Embryonic facial prominence (tissue), 1 donor: ENCODE data around the gene PAQR8.

Experiments
- DNase-seq: peaks from one replicate; pipeline ENCODE4 v3.0.0-alpha.2; 2016; ENCODE audit errors: extremely low spot score

The PAQR8 gene

GRCh38 chr6:52361945-52362442 lies at the start of gene PAQR8:
PAQR8 (plus strand) TSS chr6:52362151; CDS start chr6:52403214, 41,063 bp downstream.
- peak; percentile 39 for DNase-seq

- no peak for DNase-seq
These were observed 49.5 kb upstream of the PAQR8 start for GRCh38 chr6:52312461-52312860.

- DNase-seq, result no peak
These were observed 47.2 kb upstream of the PAQR8 start for GRCh38 chr6:52314752-52315151.

GRCh38 chr6:52317211-52317610 lies 44.7 kb upstream of the PAQR8 start:
- DNase-seq, result no peak

- DNase-seq, result no peak
These were observed 43.9 kb upstream of the PAQR8 start for GRCh38 chr6:52317841-52318581.

- DNase-seq, result no peak
These were observed 37.8 kb upstream of the PAQR8 start for GRCh38 chr6:52324189-52324588.

GRCh38 chr6:52325695-52326471 lies 36.1 kb upstream of the PAQR8 start:
- no peak for DNase-seq

- no peak for DNase-seq
These were observed 35.2 kb upstream of the PAQR8 start for GRCh38 chr6:52326540-52327364.

- no peak for DNase-seq
These were observed 33.7 kb upstream of the PAQR8 start for GRCh38 chr6:52328303-52328662.

- no peak for DNase-seq
These were observed 33.2 kb upstream of the PAQR8 start for GRCh38 chr6:52328729-52329128.

- no peak for DNase-seq
These were observed 31.5 kb upstream of the PAQR8 start for GRCh38 chr6:52330470-52330869.

GRCh38 chr6:52331793-52332457 lies 30.0 kb upstream of the PAQR8 start:
- no peak for DNase-seq

- DNase-seq, result no peak
These were observed 28.1 kb upstream of the PAQR8 start for GRCh38 chr6:52333840-52334200.

- no peak for DNase-seq
These were observed 26.4 kb upstream of the PAQR8 start for GRCh38 chr6:52335576-52335975.

- no peak for DNase-seq
These were observed 24.9 kb upstream of the PAQR8 start for GRCh38 chr6:52336919-52337561.

- DNase-seq, result no peak
These were observed 24.2 kb upstream of the PAQR8 start for GRCh38 chr6:52337633-52338290.

- DNase-seq, result no peak
These were observed 21.4 kb upstream of the PAQR8 start for GRCh38 chr6:52340603-52340880.

- no peak for DNase-seq
These were observed 20.2 kb upstream of the PAQR8 start for GRCh38 chr6:52341561-52342260.

GRCh38 chr6:52345311-52345710 lies 16.6 kb upstream of the PAQR8 start:
- DNase-seq, result no peak

GRCh38 chr6:52346503-52346902 lies 15.4 kb upstream of the PAQR8 start:
- DNase-seq, result no peak
